ENCODE results near the gene FBXO10. TPM values are rescaled to one million over a fixed set of nuclear protein-coding genes. Genes with fewer than 3 reads are reported as not detected.

Gene FBXO10, protein sequence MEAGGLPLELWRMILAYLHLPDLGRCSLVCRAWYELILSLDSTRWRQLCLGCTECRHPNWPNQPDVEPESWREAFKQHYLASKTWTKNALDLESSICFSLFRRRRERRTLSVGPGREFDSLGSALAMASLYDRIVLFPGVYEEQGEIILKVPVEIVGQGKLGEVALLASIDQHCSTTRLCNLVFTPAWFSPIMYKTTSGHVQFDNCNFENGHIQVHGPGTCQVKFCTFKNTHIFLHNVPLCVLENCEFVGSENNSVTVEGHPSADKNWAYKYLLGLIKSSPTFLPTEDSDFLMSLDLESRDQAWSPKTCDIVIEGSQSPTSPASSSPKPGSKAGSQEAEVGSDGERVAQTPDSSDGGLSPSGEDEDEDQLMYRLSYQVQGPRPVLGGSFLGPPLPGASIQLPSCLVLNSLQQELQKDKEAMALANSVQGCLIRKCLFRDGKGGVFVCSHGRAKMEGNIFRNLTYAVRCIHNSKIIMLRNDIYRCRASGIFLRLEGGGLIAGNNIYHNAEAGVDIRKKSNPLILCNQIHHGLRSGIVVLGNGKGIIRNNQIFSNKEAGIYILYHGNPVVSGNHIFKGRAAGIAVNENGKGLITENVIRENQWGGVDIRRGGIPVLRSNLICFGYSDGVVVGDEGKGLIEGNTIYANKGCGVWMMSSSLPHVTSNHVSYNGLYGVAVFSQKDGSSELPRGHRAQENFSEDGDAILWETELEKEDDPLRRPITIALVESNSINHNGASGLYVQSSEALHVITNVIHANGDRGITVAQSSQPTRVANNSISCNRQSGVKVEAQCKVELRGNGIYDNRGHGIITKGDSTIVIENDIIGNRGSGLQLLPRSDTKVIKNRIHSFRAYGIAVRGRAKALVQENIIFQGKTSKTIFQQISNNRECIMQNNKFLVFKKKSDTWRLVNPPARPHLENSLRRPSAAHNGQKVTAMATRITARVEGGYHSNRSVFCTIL
- 6.1 and 11.1 TPM in 2 replicates for total RNA-seq (2012; rRNA removed)

DNA sequence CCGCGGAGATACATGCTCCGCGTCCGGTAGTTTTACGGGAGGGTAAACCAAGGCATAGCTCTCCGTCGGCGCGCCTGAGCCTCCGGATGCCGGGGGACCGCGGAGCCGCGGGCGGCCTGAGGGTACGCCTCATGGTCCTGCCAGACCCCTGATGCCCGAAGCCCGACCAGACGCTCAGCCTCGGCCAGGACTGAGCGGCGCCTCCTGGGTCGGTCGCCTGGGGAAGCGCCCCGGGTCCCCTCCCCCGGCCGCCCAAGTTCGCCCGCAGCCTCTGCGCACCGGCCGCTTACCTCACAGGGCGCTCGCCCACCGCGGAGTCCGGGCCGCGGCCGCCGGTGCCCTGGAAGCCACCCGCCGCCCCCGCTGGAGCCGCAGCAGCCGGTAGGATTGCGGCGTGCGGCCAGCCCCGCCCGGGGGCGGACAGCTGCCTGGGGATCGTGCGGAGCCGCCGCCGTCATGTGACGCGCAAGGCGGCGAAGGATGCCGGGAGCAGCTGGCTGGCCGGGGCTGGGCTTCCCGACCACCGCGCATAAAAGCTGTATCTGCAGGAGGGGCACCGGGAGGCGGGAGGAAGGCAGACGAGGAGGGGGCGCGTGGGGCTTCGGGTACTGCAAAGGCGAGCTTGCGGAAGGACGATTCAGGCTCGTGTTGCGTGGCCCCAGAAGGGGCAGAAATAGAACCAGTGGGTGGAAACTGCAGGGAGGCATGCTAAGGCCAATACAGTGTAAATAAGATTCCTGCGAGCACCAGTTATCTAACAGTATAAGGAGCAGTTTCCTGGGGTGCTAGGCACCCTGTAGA, at the start of gene FBXO10:
Gene FBXO10 (minus strand): TSS at position 460 of the 801 bp plus-strand sequence. CDS start 34,612 bp downstream, outside the sequence.
- H3K4me1 ChIP-seq (ENCODE audit: control insufficient read depth, insufficient read depth, low read length), result peaks cover 32% of the 10 kb centered on the region
- H3K4me3 ChIP-seq (ENCODE audit: low read length), result peak within 1 kb of the TSS; percentile 94
- H3K4me2 ChIP-seq (ENCODE audit: low read length), result peak within 1 kb of the TSS; percentile 95
- peaks cover 9% of the 10 kb centered on the region for H3K36me3 ChIP-seq (ENCODE audit: insufficient read depth, low read length)
- H3K9ac ChIP-seq (ENCODE audit: low read depth, low read length), result peak within 1 kb of the TSS; percentile 93
- H3K27me3 ChIP-seq (ENCODE audit: control insufficient read depth, insufficient read depth, low read length), result no peaks in the 10 kb centered on the region
- H3K9me3 ChIP-seq (replicated peaks; ENCODE audit: low read length), result no peaks in the 10 kb centered on the region

DNA sequence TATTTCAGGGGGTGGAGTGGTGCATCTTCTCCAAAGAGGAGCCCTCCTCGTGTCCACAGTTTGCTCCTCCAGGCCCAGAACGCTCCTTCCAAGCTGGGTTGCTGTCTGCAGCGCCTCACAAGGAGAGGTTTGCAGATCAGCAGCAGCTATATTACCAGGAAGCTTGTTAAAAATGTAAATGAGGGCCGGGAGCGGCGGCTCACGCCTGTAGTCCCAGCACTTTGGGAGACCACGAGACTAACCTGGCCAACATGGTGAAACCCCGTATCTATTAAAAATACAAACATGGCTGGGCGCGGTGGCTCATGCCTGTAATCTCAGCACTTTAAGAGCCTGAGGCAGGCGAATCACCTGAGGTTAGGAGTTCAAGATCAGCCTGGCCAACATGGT, 49.6 kb upstream of the FBXO10 start:
- no peak overlapping the region for H3K4me2 ChIP-seq (ENCODE audit: low read length)
- H3K27me3 ChIP-seq (ENCODE audit: control insufficient read depth, insufficient read depth, low read length), result peaks cover 43% of the 10 kb centered on the region
- no peak overlapping the region for H3K9ac ChIP-seq (ENCODE audit: low read depth, low read length)
- H3K9me3 ChIP-seq (replicated peaks; ENCODE audit: low read length), result no peaks in the 10 kb centered on the region
- H3K36me3 ChIP-seq (ENCODE audit: insufficient read depth, low read length), result no peaks in the 10 kb centered on the region
- H3K4me3 ChIP-seq (ENCODE audit: low read length), result no peak overlapping the region
- H3K4me1 ChIP-seq (ENCODE audit: control insufficient read depth, insufficient read depth, low read length), result no peaks in the 10 kb centered on the region

DNA sequence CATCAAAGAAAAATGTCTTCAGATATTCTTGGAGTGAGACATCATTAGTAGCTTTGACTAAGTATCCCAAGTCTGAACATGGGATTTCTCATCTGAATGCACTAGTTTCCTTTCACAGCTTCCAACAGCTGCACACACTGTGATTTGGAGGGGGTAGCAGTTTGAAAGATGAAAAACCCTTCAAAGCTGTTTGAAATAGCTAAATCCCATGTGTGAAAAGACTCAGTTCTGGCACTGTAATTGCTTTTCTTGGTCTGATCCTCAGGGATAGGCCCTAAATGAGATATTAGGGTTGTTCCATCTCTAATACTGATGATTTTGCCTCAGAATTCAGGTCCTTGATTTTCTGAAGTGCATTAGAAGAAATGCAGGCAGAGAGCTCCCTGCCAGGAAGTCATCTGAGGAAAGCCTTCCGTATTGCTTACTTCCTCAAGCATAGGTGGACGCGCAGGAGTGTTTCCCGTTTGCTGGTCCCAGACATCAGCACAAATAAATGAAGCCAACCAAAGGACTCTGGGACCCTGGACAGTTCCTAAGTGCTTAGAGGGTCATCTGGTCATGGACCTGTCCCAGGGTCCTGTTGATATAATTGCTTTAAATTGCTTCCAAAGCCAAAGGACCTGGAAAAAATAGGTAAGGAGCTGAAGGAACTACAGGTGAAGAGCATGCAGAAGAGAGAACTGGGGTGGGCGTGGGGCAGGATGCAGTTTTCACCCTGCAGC, 49.0 kb upstream of the FBXO10 start:
- no peak overlapping the region for H3K4me2 ChIP-seq (ENCODE audit: low read length)
- no peaks in the 10 kb centered on the region for H3K9me3 ChIP-seq (replicated peaks; ENCODE audit: low read length)
- peaks cover 43% of the 10 kb centered on the region for H3K27me3 ChIP-seq (ENCODE audit: control insufficient read depth, insufficient read depth, low read length)
- H3K36me3 ChIP-seq (ENCODE audit: insufficient read depth, low read length), result no peaks in the 10 kb centered on the region
- H3K9ac ChIP-seq (ENCODE audit: low read depth, low read length), result no peak overlapping the region
- H3K4me1 ChIP-seq (ENCODE audit: control insufficient read depth, insufficient read depth, low read length), result no peaks in the 10 kb centered on the region
- H3K4me3 ChIP-seq (ENCODE audit: low read length), result no peak overlapping the region

DNA sequence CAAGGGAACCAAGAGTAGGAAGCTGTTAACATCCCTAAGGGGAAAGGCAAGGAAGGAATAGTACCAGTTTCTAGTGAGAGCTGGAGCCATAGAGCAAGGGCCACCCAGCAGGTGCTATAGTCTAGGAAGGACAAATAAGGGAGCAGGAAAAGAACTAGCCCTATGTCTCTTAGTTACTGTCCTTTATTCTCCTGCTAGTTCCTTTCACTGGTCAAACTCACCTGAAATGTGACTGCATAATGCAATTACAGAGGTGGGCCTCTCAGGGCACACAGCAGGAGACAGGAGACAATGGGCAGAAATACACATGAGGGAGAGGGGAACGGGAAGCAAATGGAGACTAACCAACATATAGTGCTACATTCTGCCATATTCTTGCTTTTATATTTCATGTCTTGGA, 47.9 kb upstream of the FBXO10 start:
- Histone ChIP-seq H3K4me2 (ENCODE audit: low read length) (no peak overlapping the region), H3K9me3 (replicated peaks; ENCODE audit: low read length) (no peaks in the 10 kb centered on the region), H3K4me3 (ENCODE audit: low read length) (no peak overlapping the region), H3K9ac (ENCODE audit: low read depth, low read length) (no peak overlapping the region), H3K27me3 (ENCODE audit: control insufficient read depth, insufficient read depth, low read length) (peaks cover 43% of the 10 kb centered on the region), H3K36me3 (ENCODE audit: insufficient read depth, low read length) (no peaks in the 10 kb centered on the region), H3K4me1 (ENCODE audit: control insufficient read depth, insufficient read depth, low read length) (no peaks in the 10 kb centered on the region)

DNA sequence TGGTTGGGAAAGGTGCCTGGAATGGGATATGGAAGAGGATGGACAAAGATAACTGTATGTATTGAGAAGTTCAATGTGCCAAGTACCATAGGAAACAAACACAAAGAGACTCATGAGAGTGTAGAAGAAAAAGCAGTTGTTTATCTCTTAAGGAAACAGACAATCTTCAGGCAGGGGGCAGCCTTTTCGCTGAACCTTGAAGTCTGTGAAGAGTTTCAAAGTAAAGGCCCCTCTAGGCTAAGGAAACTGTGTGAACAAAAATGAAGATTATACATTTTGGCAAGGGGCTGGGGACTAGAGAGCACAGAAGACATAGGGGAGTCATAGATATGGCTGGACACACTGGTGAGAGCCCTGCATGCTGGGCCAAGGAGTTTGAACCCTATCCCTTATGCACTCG, 47.1 kb upstream of the FBXO10 start:
- no peak overlapping the region for H3K9ac ChIP-seq (ENCODE audit: low read depth, low read length)
- H3K4me2 ChIP-seq (ENCODE audit: low read length), result no peak overlapping the region
- H3K4me3 ChIP-seq (ENCODE audit: low read length), result no peak overlapping the region
- peaks cover 39% of the 10 kb centered on the region for H3K27me3 ChIP-seq (ENCODE audit: control insufficient read depth, insufficient read depth, low read length)
- no peaks in the 10 kb centered on the region for H3K9me3 ChIP-seq (replicated peaks; ENCODE audit: low read length)
- H3K36me3 ChIP-seq (ENCODE audit: insufficient read depth, low read length), result no peaks in the 10 kb centered on the region
- H3K4me1 ChIP-seq (ENCODE audit: control insufficient read depth, insufficient read depth, low read length), result no peaks in the 10 kb centered on the region

DNA sequence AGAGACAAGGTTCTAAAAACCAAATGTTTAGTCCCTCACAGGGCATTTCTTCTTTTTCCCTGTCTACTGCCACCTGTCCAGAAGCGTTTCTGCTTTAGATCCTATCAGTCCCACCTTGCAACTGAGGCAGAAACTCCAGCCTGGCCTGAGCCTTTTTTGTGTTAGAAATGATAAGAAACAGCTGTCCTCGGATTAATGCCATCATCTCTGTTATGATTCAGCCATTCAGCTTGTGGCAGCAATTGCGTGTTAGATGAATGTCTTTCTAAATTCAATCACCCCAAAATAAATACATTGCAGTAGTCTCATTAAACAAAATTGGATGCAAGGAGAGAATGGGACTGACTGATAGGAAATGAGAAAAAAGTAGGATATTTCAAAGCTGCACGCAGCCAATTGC, 46.3 kb upstream of the FBXO10 start:
- peaks cover 35% of the 10 kb centered on the region for H3K27me3 ChIP-seq (ENCODE audit: control insufficient read depth, insufficient read depth, low read length)
- peaks cover 8% of the 10 kb centered on the region for H3K4me1 ChIP-seq (ENCODE audit: control insufficient read depth, insufficient read depth, low read length)
- no peaks in the 10 kb centered on the region for H3K36me3 ChIP-seq (ENCODE audit: insufficient read depth, low read length)
- H3K9ac ChIP-seq (ENCODE audit: low read depth, low read length), result no peak overlapping the region
- no peaks in the 10 kb centered on the region for H3K9me3 ChIP-seq (replicated peaks; ENCODE audit: low read length)
- no peak overlapping the region for H3K4me2 ChIP-seq (ENCODE audit: low read length)
- H3K4me3 ChIP-seq (ENCODE audit: low read length), result no peak overlapping the region

DNA sequence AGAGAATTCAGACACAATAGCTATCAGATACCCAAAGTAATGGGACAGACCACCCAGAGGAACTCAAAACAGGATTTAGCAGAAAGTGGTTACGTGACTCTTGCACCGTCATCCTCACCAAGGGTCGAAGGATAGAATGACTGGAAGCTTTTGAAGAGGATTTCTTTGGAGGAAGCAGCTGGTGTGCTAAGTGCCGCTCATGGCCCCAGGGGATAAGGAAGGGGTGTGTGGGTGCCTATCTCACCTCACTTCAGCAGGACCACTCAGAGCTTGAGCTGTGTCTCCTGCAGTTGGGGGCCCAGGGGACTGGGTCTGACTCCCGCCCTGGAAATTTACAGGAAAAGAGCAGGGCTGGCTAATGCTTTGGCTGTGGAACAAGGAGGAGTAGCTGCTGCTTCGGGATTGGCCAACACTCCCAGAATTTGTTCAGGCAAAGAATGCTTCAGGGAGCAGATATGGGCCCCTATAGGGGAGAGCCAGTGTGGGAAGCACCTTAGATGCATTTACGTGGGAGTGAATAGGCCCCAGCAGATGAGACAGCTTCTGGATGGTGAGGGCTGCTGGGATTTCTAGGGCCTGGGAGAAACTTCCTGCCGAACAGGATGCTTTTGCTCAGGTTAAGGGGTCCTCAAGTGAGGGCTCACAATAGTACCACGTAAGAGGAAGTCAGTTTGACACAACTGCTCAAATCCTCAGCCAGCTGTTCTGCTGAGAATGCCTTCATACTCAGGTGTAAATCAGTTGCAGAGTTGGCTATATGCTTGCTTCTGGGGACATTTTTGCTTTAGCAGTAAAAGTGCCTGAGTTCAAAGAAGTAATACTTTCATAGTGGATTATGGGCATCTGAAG, 45.3 kb upstream of the FBXO10 start:
- H3K36me3 ChIP-seq (ENCODE audit: insufficient read depth, low read length), result no peaks in the 10 kb centered on the region
- H3K27me3 ChIP-seq (ENCODE audit: control insufficient read depth, insufficient read depth, low read length), result peaks cover 29% of the 10 kb centered on the region
- H3K4me2 ChIP-seq (ENCODE audit: low read length), result no peak overlapping the region
- H3K4me3 ChIP-seq (ENCODE audit: low read length), result no peak overlapping the region
- H3K9me3 ChIP-seq (replicated peaks; ENCODE audit: low read length), result no peaks in the 10 kb centered on the region
- peaks cover 8% of the 10 kb centered on the region for H3K4me1 ChIP-seq (ENCODE audit: control insufficient read depth, insufficient read depth, low read length)
- H3K9ac ChIP-seq (ENCODE audit: low read depth, low read length), result no peak overlapping the region

DNA sequence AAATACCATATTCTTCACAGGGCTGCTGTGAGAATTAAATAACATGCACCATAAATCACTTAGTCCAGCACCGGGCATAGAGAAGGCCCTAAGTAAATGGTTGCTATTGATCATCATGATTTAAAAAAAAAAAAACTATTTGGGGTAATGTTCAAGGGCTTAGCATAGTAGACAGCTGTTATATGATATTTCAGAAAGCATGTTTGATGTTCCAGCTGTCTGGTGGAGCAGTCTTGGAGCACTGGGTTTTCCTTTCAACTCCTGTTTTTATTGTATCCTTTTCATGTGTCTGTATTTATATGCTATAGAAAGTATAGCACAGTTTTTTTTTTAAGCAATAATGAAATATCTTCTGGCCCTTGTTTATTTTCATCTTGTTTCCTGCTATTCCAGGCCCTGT, 44.2 kb upstream of the FBXO10 start:
- H3K4me2 ChIP-seq (ENCODE audit: low read length), result no peak overlapping the region
- H3K27me3 ChIP-seq (ENCODE audit: control insufficient read depth, insufficient read depth, low read length), result peaks cover 29% of the 10 kb centered on the region
- peaks cover 8% of the 10 kb centered on the region for H3K4me1 ChIP-seq (ENCODE audit: control insufficient read depth, insufficient read depth, low read length)
- H3K9me3 ChIP-seq (replicated peaks; ENCODE audit: low read length), result no peaks in the 10 kb centered on the region
- no peaks in the 10 kb centered on the region for H3K36me3 ChIP-seq (ENCODE audit: insufficient read depth, low read length)
- no peak overlapping the region for H3K4me3 ChIP-seq (ENCODE audit: low read length)
- no peak overlapping the region for H3K9ac ChIP-seq (ENCODE audit: low read depth, low read length)

DNA sequence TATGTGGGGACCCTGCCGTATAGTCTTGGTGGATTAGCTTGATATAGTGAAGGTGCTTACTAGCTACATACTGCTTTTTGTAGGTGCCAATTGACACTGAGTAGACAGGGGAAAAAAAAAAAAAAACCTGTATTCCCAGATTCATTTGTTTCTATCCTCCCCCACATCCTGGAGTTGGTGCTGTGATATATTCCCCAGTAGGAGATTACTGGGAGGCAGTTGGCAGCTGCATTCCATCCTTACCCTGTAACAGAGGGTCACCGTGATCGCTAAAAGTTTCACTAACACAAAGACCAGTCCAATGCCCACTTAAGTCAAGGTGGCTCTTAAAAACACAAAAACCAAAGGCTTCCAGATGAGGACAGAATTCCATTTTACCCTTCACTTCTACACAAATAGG, 43.6 kb upstream of the FBXO10 start:
- peaks cover 8% of the 10 kb centered on the region for H3K4me1 ChIP-seq (ENCODE audit: control insufficient read depth, insufficient read depth, low read length)
- no peak overlapping the region for H3K4me3 ChIP-seq (ENCODE audit: low read length)
- H3K9me3 ChIP-seq (replicated peaks; ENCODE audit: low read length), result no peaks in the 10 kb centered on the region
- H3K4me2 ChIP-seq (ENCODE audit: low read length), result no peak overlapping the region
- H3K36me3 ChIP-seq (ENCODE audit: insufficient read depth, low read length), result no peaks in the 10 kb centered on the region
- H3K9ac ChIP-seq (ENCODE audit: low read depth, low read length), result no peak overlapping the region
- H3K27me3 ChIP-seq (ENCODE audit: control insufficient read depth, insufficient read depth, low read length), result peaks cover 29% of the 10 kb centered on the region

DNA sequence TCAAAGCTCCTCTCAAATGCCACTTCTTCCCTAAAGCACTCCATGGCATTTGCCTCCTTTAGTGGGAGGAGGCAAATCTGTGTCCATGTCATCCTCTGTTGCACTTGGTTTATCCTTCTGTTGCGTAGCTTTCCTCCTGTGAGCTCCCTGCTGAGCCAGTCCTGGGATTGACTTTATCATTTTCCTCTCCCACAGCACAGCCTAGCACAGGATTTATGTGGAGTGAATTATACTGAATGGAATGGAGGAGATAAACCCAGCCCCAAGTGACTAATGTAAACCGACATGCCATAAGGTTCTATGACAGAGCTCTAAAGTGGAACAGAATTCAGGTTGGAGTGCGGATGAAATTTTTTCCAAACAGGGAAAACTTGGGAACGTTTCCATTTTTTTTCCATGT, 42.6 kb upstream of the FBXO10 start:
- Histone ChIP-seq H3K9ac (ENCODE audit: low read depth, low read length) (no peak overlapping the region), H3K9me3 (replicated peaks; ENCODE audit: low read length) (no peaks in the 10 kb centered on the region), H3K36me3 (ENCODE audit: insufficient read depth, low read length) (no peaks in the 10 kb centered on the region), H3K4me1 (ENCODE audit: control insufficient read depth, insufficient read depth, low read length) (peaks cover 8% of the 10 kb centered on the region), H3K4me3 (ENCODE audit: low read length) (no peak overlapping the region), H3K27me3 (ENCODE audit: control insufficient read depth, insufficient read depth, low read length) (peaks cover 31% of the 10 kb centered on the region), H3K4me2 (ENCODE audit: low read length) (no peak overlapping the region)
